DMS79 treated with DMSO at 0.1 percent for 48 hours (cell line): ENCODE measurements around the gene NELFA.
"Not testable (repeated sequence)": the region's sequence is repeated elsewhere in the genome, so short reads cannot be mapped to it uniquely, and the experiment has no call there.

Experiments used
- DNase-seq: peaks from one replicate; lab custom pipeline; 2025; lab: John Stamatoyannopoulos, UW

The NELFA gene

GRCh38 chr4:2040391-2041238 lies 31.8 kb upstream of the NELFA start:
- no peak for DNase-seq

- DNase-seq, result no peak
Observed at GRCh38 chr4:2036866-2037265, 28.1 kb upstream of the NELFA start.

- no peak for DNase-seq
Observed at GRCh38 chr4:2036327-2036726, 27.6 kb upstream of the NELFA start.

GRCh38 chr4:2031161-2031560 lies 22.4 kb upstream of the NELFA start:
- DNase-seq, result not testable (repeated sequence)

- DNase-seq, result not testable (repeated sequence)
Observed at GRCh38 chr4:2027120-2027519, 18.3 kb upstream of the NELFA start.

- DNase-seq, result no peak
Observed at GRCh38 chr4:2025817-2026216, 17.0 kb upstream of the NELFA start.

GRCh38 chr4:2024683-2025082 lies 15.9 kb upstream of the NELFA start:
- DNase-seq, result no peak

GRCh38 chr4:2021358-2022018 lies 12.7 kb upstream of the NELFA start:
- DNase-seq, result not testable (repeated sequence)

- no peak for DNase-seq
Observed at GRCh38 chr4:2015008-2015407, 6.2 kb upstream of the NELFA start.

GRCh38 chr4:2011583-2011982 lies 2.8 kb upstream of the NELFA start:
- DNase-seq, result no peak

GRCh38 chr4:2009651-2010233 lies 968 bp upstream of the NELFA start:
- peak; percentile 16 for DNase-seq

- DNase-seq, result no peak
Observed at GRCh38 chr4:2008671-2008920, 178 bp downstream of the NELFA start.

GRCh38 chr4:2007804-2008670 lies 737 bp downstream of the NELFA start:
- no peak for DNase-seq

- DNase-seq, result no peak
Observed at GRCh38 chr4:2006956-2007653, 1.7 kb downstream of the NELFA start.

- DNase-seq, result no peak
Observed at GRCh38 chr4:2006367-2006766, 2.4 kb downstream of the NELFA start.

- not testable (repeated sequence) for DNase-seq
Observed at GRCh38 chr4:2003361-2003760, 5.4 kb downstream of the NELFA start.

GRCh38 chr4:1999308-1999707 lies 9.5 kb downstream of the NELFA start:
- DNase-seq, result not testable (repeated sequence)

- no peak for DNase-seq
Observed at GRCh38 chr4:1998296-1998695, 10.5 kb downstream of the NELFA start.

- no peak for DNase-seq
Observed at GRCh38 chr4:1997712-1998111, 11.1 kb downstream of the NELFA start.

- no peak for DNase-seq
Observed at GRCh38 chr4:1996866-1997611, 11.7 kb downstream of the NELFA start.

GRCh38 chr4:1994938-1995337 lies 13.8 kb downstream of the NELFA start:
- DNase-seq, result no peak
